ENCODE data around the gene WDR64. TPM values are rescaled to one million over a fixed set of nuclear protein-coding genes. Genes with fewer than 3 reads are reported as not detected.
A peak's percentile ranks its signal among the peaks of the same experiment; 100 is the strongest.

The WDR64 gene
- polyA plus RNA-seq, 4 donors = 0.09 TPM; not detected in 3

GRCh38 chr1:241627453-241628259 is 24.4 kb upstream of the WDR64 start:
- Histone ChIP-seq H3K27ac (ENCODE audit: low read depth in 1 of 3, low read length in 2 of 3) (no peak overlapping the region), H3K4me3 (ENCODE audit: low read depth in 1 of 3, low read length in 3 of 3) (no peak overlapping the region), H3K4me1 (ENCODE audit: control insufficient read depth in 3 of 3, insufficient read depth in 2 of 3, low read depth in 1 of 3, low read length in 2 of 3) (peaks cover 0 to 4% (median 0%) of the 10 kb centered on the region in 3 donors), H3K27me3 (ENCODE audit: control insufficient read depth in 3 of 3, insufficient read depth in 3 of 3, low read length in 3 of 3) (no peaks in the 10 kb centered on the region), H3K9me3 (ENCODE audit: control insufficient read depth in 2 of 2, insufficient read depth in 1 of 2, low read depth in 1 of 2, low read length in 1 of 2) (no peaks in the 10 kb centered on the region), H3K36me3 (ENCODE audit: control insufficient read depth in 3 of 3, insufficient read depth in 2 of 3, low read depth in 1 of 3, low read length in 3 of 3) (peaks cover 0 to 2% (median 0%) of the 10 kb centered on the region in 3 donors)
- DNase-seq (peak; percentile 42 to 64), FAIRE-seq (no peak)
- WGBS, 3 donors = 36 to 49% (median 38%) methylated on average over 9 of the region's 9 CpGs

- H3K36me3 ChIP-seq (ENCODE audit: control insufficient read depth in 3 of 3, insufficient read depth in 2 of 3, low read depth in 1 of 3, low read length in 3 of 3) = peaks cover 0 to 2% (median 0%) of the 10 kb centered on the region in 3 donors
- H3K4me1 ChIP-seq (ENCODE audit: control insufficient read depth in 3 of 3, insufficient read depth in 2 of 3, low read depth in 1 of 3, low read length in 2 of 3) = no peaks in the 10 kb centered on the region
- no peak overlapping the region for H3K27ac ChIP-seq (ENCODE audit: low read depth in 1 of 3, low read length in 2 of 3)
- no peak overlapping the region for H3K4me3 ChIP-seq (ENCODE audit: low read depth in 1 of 3, low read length in 3 of 3)
- no peak for FAIRE-seq
- H3K9me3 ChIP-seq (ENCODE audit: control insufficient read depth in 2 of 2, insufficient read depth in 1 of 2, low read depth in 1 of 2, low read length in 1 of 2) = no peaks in the 10 kb centered on the region
- no peak for DNase-seq
- no peaks in the 10 kb centered on the region for H3K27me3 ChIP-seq (ENCODE audit: control insufficient read depth in 3 of 3, insufficient read depth in 3 of 3, low read length in 3 of 3)
Observed at GRCh38 chr1:241630005-241630404, 22.1 kb upstream of the WDR64 start.

- DNase-seq (no peak), FAIRE-seq (no peak)
- Histone ChIP-seq H3K27me3 (ENCODE audit: control insufficient read depth in 3 of 3, insufficient read depth in 3 of 3, low read length in 3 of 3) (no peaks in the 10 kb centered on the region), H3K9me3 (ENCODE audit: control insufficient read depth in 2 of 2, insufficient read depth in 1 of 2, low read depth in 1 of 2, low read length in 1 of 2) (no peaks in the 10 kb centered on the region), H3K27ac (ENCODE audit: low read depth in 1 of 3, low read length in 2 of 3) (no peak overlapping the region), H3K36me3 (ENCODE audit: control insufficient read depth in 3 of 3, insufficient read depth in 2 of 3, low read depth in 1 of 3, low read length in 3 of 3) (peaks cover 0 to 2% (median 0%) of the 10 kb centered on the region in 3 donors), H3K4me1 (ENCODE audit: control insufficient read depth in 3 of 3, insufficient read depth in 2 of 3, low read depth in 1 of 3, low read length in 2 of 3) (no peaks in the 10 kb centered on the region), H3K4me3 (ENCODE audit: low read depth in 1 of 3, low read length in 3 of 3) (no peak overlapping the region)
- 78 to 93% (median 88%) methylated on average over 1 of the region's 1 CpG for WGBS, 3 donors
Observed at GRCh38 chr1:241630476-241630875, 21.6 kb upstream of the WDR64 start.

GRCh38 chr1:241630899-241631298 is 21.2 kb upstream of the WDR64 start:
- DNase-seq (no peak), FAIRE-seq (peak; percentile 47)
- H3K4me3 ChIP-seq (ENCODE audit: low read depth in 1 of 3, low read length in 3 of 3) = no peak overlapping the region
- peaks cover 0 to 2% (median 0%) of the 10 kb centered on the region in 3 donors for H3K36me3 ChIP-seq (ENCODE audit: control insufficient read depth in 3 of 3, insufficient read depth in 2 of 3, low read depth in 1 of 3, low read length in 3 of 3)
- H3K27me3 ChIP-seq (ENCODE audit: control insufficient read depth in 3 of 3, insufficient read depth in 3 of 3, low read length in 3 of 3) = no peaks in the 10 kb centered on the region
- WGBS, 3 donors = 93 to 100% (median 98%) methylated on average over 2 of the region's 2 CpGs
- no peaks in the 10 kb centered on the region for H3K9me3 ChIP-seq (ENCODE audit: control insufficient read depth in 2 of 2, insufficient read depth in 1 of 2, low read depth in 1 of 2, low read length in 1 of 2)
- H3K27ac ChIP-seq (ENCODE audit: low read depth in 1 of 3, low read length in 2 of 3) = no peak overlapping the region
- no peaks in the 10 kb centered on the region for H3K4me1 ChIP-seq (ENCODE audit: control insufficient read depth in 3 of 3, insufficient read depth in 2 of 3, low read depth in 1 of 3, low read length in 2 of 3)

GRCh38 chr1:241631674-241632073 is 20.4 kb upstream of the WDR64 start:
- FAIRE-seq (no peak), DNase-seq (no peak)
- Histone ChIP-seq H3K27me3 (ENCODE audit: control insufficient read depth in 3 of 3, insufficient read depth in 3 of 3, low read length in 3 of 3) (no peaks in the 10 kb centered on the region), H3K4me1 (ENCODE audit: control insufficient read depth in 3 of 3, insufficient read depth in 2 of 3, low read depth in 1 of 3, low read length in 2 of 3) (no peaks in the 10 kb centered on the region), H3K4me3 (ENCODE audit: low read depth in 1 of 3, low read length in 3 of 3) (no peak overlapping the region), H3K36me3 (ENCODE audit: control insufficient read depth in 3 of 3, insufficient read depth in 2 of 3, low read depth in 1 of 3, low read length in 3 of 3) (peaks cover 0 to 2% (median 0%) of the 10 kb centered on the region in 3 donors), H3K27ac (ENCODE audit: low read depth in 1 of 3, low read length in 2 of 3) (no peak overlapping the region), H3K9me3 (ENCODE audit: control insufficient read depth in 2 of 2, insufficient read depth in 1 of 2, low read depth in 1 of 2, low read length in 1 of 2) (no peaks in the 10 kb centered on the region)
- 40 to 68% (median 58%) methylated on average over 5 of the region's 5 CpGs for WGBS, 3 donors

GRCh38 chr1:241632987-241633386 is 19.1 kb upstream of the WDR64 start:
- no peak overlapping the region for H3K27ac ChIP-seq (ENCODE audit: low read depth in 1 of 3, low read length in 2 of 3)
- no peaks in the 10 kb centered on the region for H3K4me1 ChIP-seq (ENCODE audit: control insufficient read depth in 3 of 3, insufficient read depth in 2 of 3, low read depth in 1 of 3, low read length in 2 of 3)
- H3K4me3 ChIP-seq (ENCODE audit: low read depth in 1 of 3, low read length in 3 of 3) = no peak overlapping the region
- WGBS, 3 donors = 72 to 86% (median 85%) methylated on average over 3 of the region's 3 CpGs
- peaks cover 0 to 2% (median 0%) of the 10 kb centered on the region in 3 donors for H3K36me3 ChIP-seq (ENCODE audit: control insufficient read depth in 3 of 3, insufficient read depth in 2 of 3, low read depth in 1 of 3, low read length in 3 of 3)
- H3K9me3 ChIP-seq (ENCODE audit: control insufficient read depth in 2 of 2, insufficient read depth in 1 of 2, low read depth in 1 of 2, low read length in 1 of 2) = no peaks in the 10 kb centered on the region
- no peak for FAIRE-seq
- DNase-seq = no peak
- no peaks in the 10 kb centered on the region for H3K27me3 ChIP-seq (ENCODE audit: control insufficient read depth in 3 of 3, insufficient read depth in 3 of 3, low read length in 3 of 3)

- H3K4me1 ChIP-seq (ENCODE audit: control insufficient read depth in 3 of 3, insufficient read depth in 2 of 3, low read depth in 1 of 3, low read length in 2 of 3) = peaks cover 0 to 3% (median under 1%) of the 10 kb centered on the region in 3 donors
- H3K36me3 ChIP-seq (ENCODE audit: control insufficient read depth in 3 of 3, insufficient read depth in 2 of 3, low read depth in 1 of 3, low read length in 3 of 3) = no peaks in the 10 kb centered on the region
- no peak overlapping the region for H3K27ac ChIP-seq (ENCODE audit: low read depth in 1 of 3, low read length in 2 of 3)
- H3K9me3 ChIP-seq (ENCODE audit: control insufficient read depth in 2 of 2, insufficient read depth in 1 of 2, low read depth in 1 of 2, low read length in 1 of 2) = no peaks in the 10 kb centered on the region
- no peak for FAIRE-seq
- H3K4me3 ChIP-seq (ENCODE audit: low read depth in 1 of 3, low read length in 3 of 3) = no peak overlapping the region
- WGBS, 3 donors = 77 to 89% (median 80%) methylated on average over 4 of the region's 4 CpGs
- no peaks in the 10 kb centered on the region for H3K27me3 ChIP-seq (ENCODE audit: control insufficient read depth in 3 of 3, insufficient read depth in 3 of 3, low read length in 3 of 3)
- DNase-seq = no peak
Observed at GRCh38 chr1:241635556-241636152, 16.4 kb upstream of the WDR64 start.

GRCh38 chr1:241636291-241636690 is 15.8 kb upstream of the WDR64 start:
- DNase-seq (no peak), FAIRE-seq (no peak)
- H3K36me3 ChIP-seq (ENCODE audit: control insufficient read depth in 3 of 3, insufficient read depth in 2 of 3, low read depth in 1 of 3, low read length in 3 of 3) = no peaks in the 10 kb centered on the region
- no peak overlapping the region for H3K4me3 ChIP-seq (ENCODE audit: low read depth in 1 of 3, low read length in 3 of 3)
- H3K4me1 ChIP-seq (ENCODE audit: control insufficient read depth in 3 of 3, insufficient read depth in 2 of 3, low read depth in 1 of 3, low read length in 2 of 3) = peaks cover 0 to 7% (median 2%) of the 10 kb centered on the region in 3 donors
- whole genome bisulfite sequencing, 3 donors = 59 to 90% (median 66%) methylated on average over 1 of the region's 1 CpG
- peaks cover 0 to 2% of the 10 kb centered on the region in 2 donors for H3K9me3 ChIP-seq (ENCODE audit: control insufficient read depth in 2 of 2, insufficient read depth in 1 of 2, low read depth in 1 of 2, low read length in 1 of 2)
- H3K27me3 ChIP-seq (ENCODE audit: control insufficient read depth in 3 of 3, insufficient read depth in 3 of 3, low read length in 3 of 3) = no peaks in the 10 kb centered on the region
- H3K27ac ChIP-seq (ENCODE audit: low read depth in 1 of 3, low read length in 2 of 3) = no peak overlapping the region
